CD4-positive, alpha-beta T cell treated with Interleukin-4 for 4 hours (primary cell): ENCODE measurements around the gene GP1BB.
A peak's percentile ranks its signal among the peaks of the same experiment; 100 is the strongest.

Source experiments
- DNase-seq: peaks from one replicate; pipeline ENCODE4 v3.0.0-alpha.2; 2020

GP1BB gene

DNA sequence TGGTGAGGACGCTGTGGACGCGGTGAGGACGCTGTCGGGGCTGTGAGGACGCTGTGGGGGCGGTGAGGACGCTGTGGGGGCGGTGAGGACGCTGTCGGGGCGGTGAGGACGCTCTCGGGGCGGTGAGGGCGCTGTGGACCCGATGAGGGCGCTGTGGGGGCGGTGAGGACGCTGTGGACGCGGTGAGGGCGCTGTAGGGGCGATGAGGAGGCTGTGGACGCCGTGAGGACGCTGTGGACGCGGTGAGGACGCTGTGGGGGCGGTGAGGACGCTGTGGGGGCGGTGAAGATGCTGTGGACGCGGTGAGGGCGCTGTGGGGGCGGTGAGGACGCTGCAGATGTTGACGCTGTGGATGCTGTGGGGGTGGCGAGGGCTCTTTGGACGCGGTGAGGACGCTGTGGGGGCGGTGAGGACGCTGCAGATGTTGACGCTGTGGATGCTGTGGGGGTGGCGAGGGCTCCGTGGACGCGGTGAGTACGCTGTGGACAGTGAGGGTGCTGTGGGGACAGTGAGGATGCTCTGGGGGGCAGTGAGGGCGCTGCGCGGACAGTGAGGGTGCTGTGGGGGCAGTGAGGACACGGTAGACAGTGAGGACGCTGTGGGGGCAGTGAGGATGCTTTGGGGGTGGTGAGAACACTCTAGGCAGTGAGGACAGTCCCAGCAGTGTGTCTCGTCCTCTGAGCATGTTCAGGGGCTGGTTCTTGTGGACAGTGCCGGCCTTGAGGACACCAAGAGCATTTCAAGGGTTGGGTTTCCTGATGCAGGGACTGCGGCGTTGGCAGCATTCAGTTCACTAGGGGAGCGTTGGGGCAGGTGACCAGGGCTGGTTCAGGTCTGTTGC is 4.2 kb downstream of the GP1BB start:
- no peak for DNase-seq

- no peak for DNase-seq
Observed at GRCh38 chr22:19728271-19728670, 4.9 kb downstream of the GP1BB start.

DNA sequence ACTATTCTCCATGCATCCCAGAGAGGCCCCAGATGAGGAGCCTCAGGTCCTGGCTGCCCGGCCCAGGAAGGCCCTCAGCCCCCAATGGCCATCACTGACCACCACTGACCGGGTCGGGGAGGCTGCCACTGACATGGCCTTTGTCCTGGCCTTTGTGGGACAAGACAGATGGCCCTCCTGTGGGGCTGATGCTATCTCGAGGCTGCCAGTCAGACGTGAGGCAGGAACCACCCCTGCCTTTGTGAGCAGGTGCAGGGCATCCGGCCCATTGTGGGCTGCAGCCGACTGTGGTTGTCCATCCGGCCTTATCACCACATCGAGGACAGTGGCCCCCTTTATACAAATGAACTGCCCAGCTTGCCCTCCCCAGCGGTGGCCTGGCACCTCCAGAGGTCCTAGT is 5.5 kb downstream of the GP1BB start:
- DNase-seq, result no peak

DNA sequence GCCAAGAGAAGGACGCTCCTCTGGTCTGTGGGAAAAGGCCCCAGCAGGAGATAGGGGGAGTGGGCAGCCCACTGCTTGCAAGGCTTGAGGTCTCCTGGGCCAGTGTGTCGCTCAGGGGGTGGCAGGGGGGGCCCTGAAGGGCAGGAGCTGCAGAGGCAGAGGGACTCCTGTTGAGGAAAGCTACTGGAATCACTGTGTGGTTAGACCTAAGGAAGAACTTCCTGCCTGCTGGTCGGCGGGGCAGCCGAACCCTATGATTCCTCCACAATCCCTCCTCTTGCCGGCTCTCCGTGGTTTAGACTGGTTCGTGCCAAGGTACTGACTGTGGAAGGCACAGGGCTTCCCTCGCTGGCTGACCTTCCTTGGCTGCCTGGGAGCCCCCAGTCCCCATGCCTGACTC is 6.2 kb downstream of the GP1BB start:
- no peak for DNase-seq

DNA sequence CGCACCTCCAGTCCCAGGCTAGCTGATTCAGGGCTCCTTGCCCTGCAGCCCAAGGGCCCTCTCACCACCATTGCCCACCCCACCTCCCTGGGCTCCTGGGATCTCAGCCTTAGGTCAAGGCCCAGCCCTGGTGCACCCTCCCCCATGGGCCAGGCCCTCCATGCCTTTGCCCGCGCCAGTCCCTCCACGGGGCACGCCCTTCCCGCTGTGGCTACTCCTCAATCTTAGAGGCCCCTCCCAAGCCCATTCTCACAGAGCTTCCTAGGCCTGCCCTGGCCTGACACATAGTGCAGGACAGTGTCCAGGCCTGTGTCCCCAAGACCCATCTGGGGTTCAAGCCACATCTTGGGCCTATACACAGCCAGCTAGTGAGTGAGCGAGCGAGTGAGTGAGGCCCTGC is 6.9 kb downstream of the GP1BB start:
- no peak for DNase-seq

- peak; percentile 71 for DNase-seq
Observed at GRCh38 chr22:19730655-19731360, 7.5 kb downstream of the GP1BB start.

- no peak for DNase-seq
Observed at GRCh38 chr22:19731361-19732135, 8.2 kb downstream of the GP1BB start.

DNA sequence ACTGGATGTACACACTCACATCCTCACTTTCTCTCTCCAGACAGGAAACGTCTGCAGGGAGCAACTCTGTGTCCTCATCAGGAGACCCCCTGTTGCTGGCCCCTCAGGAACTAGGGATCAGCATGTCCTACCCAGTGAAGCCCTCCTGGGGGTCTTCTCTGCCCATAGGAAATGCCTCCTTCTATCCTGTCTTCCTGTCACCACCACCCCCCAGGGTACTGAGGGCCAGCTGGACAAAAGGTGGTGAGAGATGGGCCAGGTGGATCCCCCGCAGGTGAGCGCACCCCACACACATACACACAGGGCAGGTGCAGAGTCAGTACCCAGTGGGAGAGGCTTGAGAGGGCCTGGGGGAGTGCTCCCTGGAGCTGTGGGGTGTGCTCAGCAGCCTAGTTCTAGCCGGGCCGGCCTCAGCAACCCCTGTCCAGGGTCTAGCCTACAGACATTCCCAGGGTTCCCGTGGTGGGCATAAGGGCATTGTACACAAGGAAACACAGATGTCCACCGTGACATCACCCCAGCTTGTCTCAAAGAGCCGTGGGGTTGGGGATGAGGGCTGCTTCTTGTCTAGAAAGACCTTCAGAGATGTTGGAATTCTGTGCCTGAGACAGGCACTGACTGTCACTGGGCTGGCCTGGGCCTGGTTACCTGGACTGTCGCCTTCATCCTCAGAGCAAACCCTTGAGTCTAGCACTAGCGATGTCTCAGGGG is 9.2 kb downstream of the GP1BB start:
- no peak for DNase-seq

DNA sequence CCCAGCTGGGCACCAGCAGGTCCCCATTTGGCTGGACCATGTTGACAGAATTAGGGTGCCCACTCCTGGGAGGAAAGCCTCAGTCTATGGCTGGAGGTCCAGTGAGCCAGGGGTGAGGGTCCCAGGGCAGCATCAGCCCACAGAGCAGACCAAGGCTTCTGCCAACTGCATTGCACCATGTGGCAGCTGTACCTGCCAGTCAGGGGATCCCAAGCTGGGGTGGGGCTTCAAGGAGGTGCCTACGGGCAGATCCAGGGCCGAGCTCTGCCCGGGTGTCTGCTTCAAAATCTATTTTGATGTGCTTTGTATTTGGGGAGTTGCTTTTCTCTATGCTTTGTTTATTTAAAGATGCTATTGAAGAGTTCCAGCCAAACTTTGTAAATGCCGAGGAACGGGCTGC is 10.4 kb downstream of the GP1BB start:
- DNase-seq, result no peak

GRCh38 chr22:19734163-19734562 is 10.8 kb downstream of the GP1BB start:
- no peak for DNase-seq

DNA sequence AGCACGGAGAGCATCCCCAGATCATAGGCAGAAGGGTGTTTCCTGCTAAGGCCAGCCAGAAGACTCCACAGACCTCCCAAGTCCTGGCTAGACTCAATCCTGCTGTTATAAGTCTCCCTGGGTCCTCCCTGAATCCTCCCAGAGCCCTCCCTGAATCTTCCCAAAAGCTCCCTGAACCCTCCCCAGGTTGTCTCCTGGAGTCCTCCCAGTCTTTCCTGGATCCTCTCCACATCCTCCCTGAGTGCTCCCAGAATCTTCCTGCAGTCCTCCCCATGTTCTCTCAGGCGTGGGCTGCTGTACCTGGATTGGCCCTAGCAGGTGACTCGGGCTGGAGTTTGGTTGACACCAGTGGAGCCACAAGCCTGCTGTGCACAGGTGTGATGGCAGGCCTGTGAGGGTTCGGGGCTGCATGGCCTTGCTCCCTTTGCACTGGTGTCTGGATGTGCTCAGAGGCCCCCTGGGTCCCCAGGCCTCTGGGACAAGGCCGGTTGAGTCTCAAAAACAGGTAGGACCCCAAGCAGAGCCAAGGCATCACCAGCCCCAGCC is 11.6 kb downstream of the GP1BB start:
- no peak for DNase-seq

GRCh38 chr22:19735665-19736510 is 12.5 kb downstream of the GP1BB start:
- no peak for DNase-seq

DNA sequence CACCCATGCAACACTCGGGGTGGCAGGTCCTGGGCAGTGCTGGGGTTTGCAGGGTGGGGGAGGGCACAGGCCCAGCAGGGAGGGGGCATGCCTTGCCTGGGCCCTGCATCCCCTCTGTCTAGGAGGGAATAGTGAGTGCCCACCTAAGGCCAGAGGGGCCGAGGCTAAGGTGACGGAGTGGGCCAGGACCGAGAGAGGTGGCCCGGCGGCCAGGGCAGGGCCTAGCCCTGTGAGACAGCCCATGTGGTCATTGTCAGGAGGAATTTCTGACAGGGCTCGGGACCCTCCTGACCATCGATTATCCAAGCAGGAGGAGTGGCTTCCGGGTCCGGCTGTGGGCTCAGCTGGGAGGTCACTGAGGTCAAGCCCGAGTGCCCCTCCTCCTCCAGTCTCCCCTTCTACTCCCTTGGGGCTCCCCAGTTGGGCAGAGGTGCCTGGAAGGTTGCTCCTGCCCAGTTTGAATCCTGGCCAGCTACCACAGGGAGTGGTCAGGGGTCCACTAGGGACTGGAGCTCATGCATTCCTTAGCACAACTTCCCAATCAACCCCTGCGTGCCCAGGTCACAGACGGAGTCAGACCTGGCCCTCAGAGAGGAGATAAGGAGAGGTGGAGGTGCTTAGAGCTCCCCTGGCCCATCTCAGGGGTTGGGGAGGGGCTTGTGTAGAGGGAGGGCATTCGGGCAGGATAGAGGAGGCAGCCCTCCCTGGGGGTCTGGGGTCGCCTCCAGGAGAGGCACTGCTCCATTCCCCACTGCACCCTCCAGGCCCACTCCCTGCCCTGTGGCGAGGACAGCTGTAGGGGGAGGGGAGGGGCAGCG is 14.7 kb downstream of the GP1BB start:
- no peak for DNase-seq

DNA sequence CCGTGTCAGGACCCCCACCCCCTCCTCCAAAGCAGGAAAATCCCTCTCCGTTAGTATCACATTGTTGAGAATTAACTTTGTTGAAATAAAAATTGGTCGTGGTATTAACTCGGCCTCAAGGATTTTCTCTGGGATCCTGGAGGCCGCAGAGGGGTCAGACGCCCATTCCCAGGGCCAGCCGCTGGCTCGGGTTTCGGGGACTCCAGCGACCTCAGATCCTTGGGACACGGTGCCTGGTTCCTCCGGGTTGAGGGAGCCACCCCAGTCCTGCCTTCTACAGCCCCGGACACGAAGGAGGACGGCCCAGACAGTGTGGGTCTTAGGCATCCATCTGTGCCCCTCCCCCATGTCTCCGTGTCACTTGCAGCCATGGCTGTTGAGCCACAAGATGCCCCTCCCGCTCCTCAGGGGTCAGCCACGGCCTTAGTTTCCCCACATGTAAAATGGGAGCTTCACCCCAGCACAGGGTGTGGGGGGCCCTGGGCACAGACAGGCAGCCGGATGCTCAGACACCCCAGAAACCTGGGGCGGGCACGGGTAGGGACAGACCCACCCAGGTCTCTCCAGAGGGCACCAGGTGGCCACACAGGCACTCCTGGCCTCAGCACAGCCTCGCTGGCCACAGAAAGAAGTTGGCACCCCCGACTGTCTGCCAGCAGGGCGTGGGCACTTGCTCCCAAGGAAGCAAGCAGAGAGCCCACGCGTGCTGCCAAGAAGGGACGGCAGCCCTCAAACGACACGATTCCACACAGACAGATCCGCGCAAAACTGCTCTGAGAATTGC is 15.5 kb downstream of the GP1BB start:
- no peak for DNase-seq

GRCh38 chr22:19739448-19739895 is 16.1 kb downstream of the GP1BB start:
- DNase-seq, result no peak

- no peak for DNase-seq
Observed at GRCh38 chr22:19739911-19740449, 16.6 kb downstream of the GP1BB start.

GRCh38 chr22:19740586-19740985 is 17.2 kb downstream of the GP1BB start:
- no peak for DNase-seq

DNA sequence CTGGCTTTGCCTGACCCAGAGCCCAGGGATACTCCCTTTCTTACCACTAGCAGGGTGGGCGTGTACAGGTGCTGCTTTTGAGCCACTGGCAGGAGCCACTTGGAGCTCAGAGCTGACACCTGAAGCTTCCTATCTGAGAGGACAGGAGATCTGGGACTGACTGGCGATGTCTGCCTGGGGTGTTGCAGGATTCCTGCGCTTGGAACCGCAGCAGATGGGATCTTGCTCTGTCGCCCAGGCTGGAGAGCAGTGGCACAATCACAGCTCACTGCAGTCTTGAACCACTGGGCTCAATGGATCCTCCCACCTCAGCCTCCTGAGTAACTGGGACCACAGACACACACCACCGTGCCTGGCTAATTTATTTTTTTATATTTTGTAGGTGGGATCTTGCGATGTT is 17.7 kb downstream of the GP1BB start:
- DNase-seq, result no peak
